IMR-90 (cell line): ENCODE results near the gene TNFRSF11A. TPM values are rescaled to one million over a fixed set of nuclear protein-coding genes. Genes with fewer than 3 reads are reported as not detected.

Source experiments
- ATAC-seq: fragments of 200-7000 bp; cut with Tn5 transposase; 2 replicates; pipeline ENCODE4 v1.9.1; 2020; ENCODE audit warnings: low read depth, mild to moderate bottlenecking, moderate library complexity
- BruUV-seq: library from RNA; stranded (reverse); fragments of 400-500 nt; replicated peaks from 2 replicates; lab custom pipeline; 2021; lab: Mats Ljungman, UMichigan
- CTCF ChIA-PET: fragments of 300-600 bp; formaldehyde crosslinking; extraction: SDS; loops from one replicate; lab custom pipeline; 2021; ENCODE audit warnings: antibody characterized with exemption; lab: Yijun Ruan, JAX
- POLR2A ChIA-PET: fragments of 300-600 bp; sonication (Branson Sonifier 250); formaldehyde crosslinking; loops from one replicate; lab custom pipeline; 2022; ENCODE audit warnings: antibody characterized with exemption; ENCODE audit not compliant: unreplicated experiment; lab: Charles Lee
- DNase-seq: peaks from one replicate; pipeline ENCODE4 v3.0.0; 2013
- H2AFZ ChIP-seq: replicated peaks from 2 replicates; pipeline ENCODE3; 2013; ENCODE audit warnings: low read length, mild to moderate bottlenecking; ENCODE audit not compliant: poor library complexity
- H2AK5ac ChIP-seq: 2 replicates; pipeline ENCODE4 v1.6.1; 2013; ENCODE audit warnings: low read depth, low read length, inconsistent platforms
- H2AK9ac ChIP-seq: replicated peaks from 2 replicates; pipeline ENCODE3; 2013; ENCODE audit warnings: mild to moderate bottlenecking, low read depth, low read length, moderate library complexity; ENCODE audit not compliant: poor library complexity
- H2BK120ac ChIP-seq: 2 replicates; pipeline ENCODE4 v1.6.1; 2013; ENCODE audit warnings: low read depth, low read length, inconsistent platforms
- H2BK15ac ChIP-seq: 3 replicates; pipeline ENCODE4 v1.6.1; 2013; ENCODE audit warnings: low read depth, low read length, inconsistent platforms
- H2BK20ac ChIP-seq: 2 replicates; pipeline ENCODE4 v1.6.1; 2013; ENCODE audit warnings: low read depth, mild to moderate bottlenecking, inconsistent platforms, low read length, moderate library complexity
- H2BK5ac ChIP-seq: 2 replicates; pipeline ENCODE4 v1.6.1; 2013; ENCODE audit warnings: mild to moderate bottlenecking, low read depth, low read length, inconsistent platforms; ENCODE audit not compliant: poor library complexity, severe bottlenecking
- H3K14ac ChIP-seq: replicated peaks from 2 replicates; pipeline ENCODE4 v1.6.1; 2013; ENCODE audit warnings: low read depth, low read length, inconsistent platforms
- H3K18ac ChIP-seq: 2 replicates; pipeline ENCODE4 v1.6.1; 2013; ENCODE audit warnings: low read depth, low read length, control low read depth
- H3K23ac ChIP-seq: 2 replicates; pipeline ENCODE4 v1.6.1; 2013; ENCODE audit warnings: low read depth, low read length, inconsistent platforms
- H3K27ac ChIP-seq: 2 replicates; pipeline ENCODE4 v1.5.1; 2013; ENCODE audit warnings: mild to moderate bottlenecking, control low read depth, low read length; ENCODE audit not compliant: insufficient read depth
- H3K27me3 ChIP-seq: 2 replicates; pipeline ENCODE4 v1.6.1; 2013; ENCODE audit warnings: low read length; ENCODE audit not compliant: control insufficient read depth, insufficient read depth
- H3K36me3 ChIP-seq: 2 replicates; pipeline ENCODE4 v1.6.1; 2013; ENCODE audit warnings: low read length, mixed read lengths; ENCODE audit not compliant: control insufficient read depth, insufficient read depth
- H3K4ac ChIP-seq: 2 replicates; pipeline ENCODE4 v1.6.1; 2013; ENCODE audit warnings: low read depth, low read length, inconsistent platforms
- H3K4me1 ChIP-seq: 2 replicates; pipeline ENCODE4 v1.6.1; 2013; ENCODE audit warnings: low read length, mixed read lengths; ENCODE audit not compliant: control insufficient read depth, insufficient read depth
- H3K4me2 ChIP-seq: 2 replicates; pipeline ENCODE4 v1.6.1; 2013; ENCODE audit warnings: low read depth, mild to moderate bottlenecking, control low read depth, low read length, moderate library complexity
- H3K4me3 ChIP-seq: 2 replicates; pipeline ENCODE4 v1.5.1; 2013; ENCODE audit warnings: low read depth, mild to moderate bottlenecking, control low read depth, low read length, moderate library complexity; ENCODE audit not compliant: insufficient read depth
- H3K56ac ChIP-seq: 2 replicates; pipeline ENCODE4 v1.6.1; 2013; ENCODE audit warnings: low read length, inconsistent platforms; ENCODE audit not compliant: insufficient read depth; ENCODE audit errors: extremely low read depth
- H3K79me1 ChIP-seq, 2 experiments: 2 replicates each; pipeline ENCODE4 v1.6.1; 2013; ENCODE audit warnings: low read length in 2 of 2, inconsistent platforms in 1 of 2, low read depth in 1 of 2
- H3K9ac ChIP-seq: 2 replicates; pipeline ENCODE4 v1.6.1; 2013; ENCODE audit warnings: low read depth, low read length, control low read depth
- H3K9me1 ChIP-seq: 2 replicates; pipeline ENCODE4 v1.6.1; 2013; ENCODE audit warnings: low read length, inconsistent platforms; ENCODE audit not compliant: insufficient read depth
- H3K9me3 ChIP-seq: 2 replicates; pipeline ENCODE4 v1.6.1; 2013; ENCODE audit warnings: low read length; ENCODE audit not compliant: control insufficient read depth, insufficient read depth
- H4K20me1 ChIP-seq: 2 replicates; pipeline ENCODE4 v1.6.1; 2013; ENCODE audit warnings: low read length, inconsistent platforms; ENCODE audit not compliant: insufficient read depth
- H4K5ac ChIP-seq: 2 replicates; pipeline ENCODE4 v1.6.1; 2013; ENCODE audit warnings: mild to moderate bottlenecking, low read depth, low read length, control low read depth
- H4K8ac ChIP-seq, 2 experiments: 2 replicates each; pipeline ENCODE4 v1.6.1; 2013; ENCODE audit warnings: low read depth in 2 of 2, low read length in 2 of 2, control low read depth in 1 of 2, inconsistent platforms in 1 of 2
- H4K91ac ChIP-seq: 2 replicates; pipeline ENCODE4 v1.6.1; 2013; ENCODE audit warnings: low read depth, low read length, inconsistent platforms; ENCODE audit not compliant: insufficient read depth
- CEBPB ChIP-seq: IDR thresholded peaks from 2 replicates; pipeline ENCODE4 v1.6.1; 2012; ENCODE audit warnings: low read depth, low read length, improper control_type of control experiment
- CHD1 ChIP-seq: IDR thresholded peaks from 2 replicates; pipeline ENCODE4 v1.6.1; 2012; ENCODE audit warnings: low read depth, low read length, improper control_type of control experiment
- FOS ChIP-seq: fragments of 150-350 bp; IDR thresholded peaks from 2 replicates; pipeline ENCODE4 v1.6.1; 2016; ENCODE audit warnings: low read depth, low read length
- MAFK ChIP-seq: IDR thresholded peaks from 2 replicates; pipeline ENCODE4 v1.6.1; 2012; ENCODE audit warnings: low read depth, low read length, improper control_type of control experiment
- POLR2A ChIP-seq: IDR thresholded peaks from 2 replicates; pipeline ENCODE4 v1.6.1; 2012; ENCODE audit warnings: mild to moderate bottlenecking, low read depth, low read length
- RAD21 ChIP-seq: IDR thresholded peaks from 2 replicates; pipeline ENCODE4 v1.6.1; 2012; ENCODE audit warnings: low read length, improper control_type of control experiment
- RCOR1 ChIP-seq: IDR thresholded peaks from 2 replicates; pipeline ENCODE4 v1.6.1; 2012; ENCODE audit warnings: mild to moderate bottlenecking, low read length, improper control_type of control experiment; ENCODE audit not compliant: insufficient replicate concordance
- SMC3 ChIP-seq: fragments of 150-350 bp; IDR thresholded peaks from 2 replicates; pipeline ENCODE4 v1.6.1; 2016; ENCODE audit warnings: low read depth, mild to moderate bottlenecking, antibody characterized with exemption, low read length, moderate library complexity
- WGBS, 2 experiments: methylation state at CpG; one replicate each; pipeline versions ENCODE4 v1.1.5 to v1.1.7; 2013; ENCODE audit warnings: missing lambda C conversion rate in 2 of 2; ENCODE audit not compliant: insufficient read length in 1 of 2; ENCODE audit errors: extremely low coverage in 2 of 2; 5-methylcytosine and 5-hydroxymethylcytosine counted together
- dilution Hi-C: fragments of 300-500 bp; cut with HindIII; formaldehyde crosslinking; loops from one replicate; pipeline ENCODE4 v1.14.3; 2018; ENCODE audit warnings: low sequenced_read_pairs; ENCODE audit not compliant: unreplicated experiment
- in situ Hi-C: fragments of 300-500 bp; cut with MboI; formaldehyde crosslinking; loops from 3 replicates; pipeline ENCODE4 v1.14.3; 2019; ENCODE audit warnings: low sequenced_read_pairs, inconsistent platforms, mixed read lengths
- intact Hi-C: fragments of 100-400 bp; cut with micrococcal nuclease; formaldehyde crosslinking; loops from 2 replicates; pipeline ENCODE4 v1.10.0; 2022
- polyA plus RNA-seq, 3 experiments: library from polyadenylated mRNA; depleted of rRNA; stranded (reverse); fragments of >200 nt; gene quantifications; 2 replicates each; pipeline ENCODE4 v1.2.3, GENCODE V29; 2012; ENCODE audit warnings: low replicate concordance in 1 of 3
- total RNA-seq: library from RNA; depleted of rRNA; stranded (reverse); fragments of >200 nt; gene quantifications from 2 replicates; pipeline ENCODE4 v1.2.3, GENCODE V29; 2012
- TF ChIP-seq, protein P1 (sequence below): fragments of 150-350 bp; IDR thresholded peaks from 2 replicates; pipeline ENCODE4 v1.6.1; 2016; ENCODE audit warnings: low read depth, mild to moderate bottlenecking, low read length, moderate library complexity, borderline replicate concordance
- TF ChIP-seq, protein P2 (sequence below): conservative IDR thresholded peaks from 2 replicates; pipeline ENCODE4 v1.5.1; 2012; ENCODE audit warnings: mild to moderate bottlenecking, low read depth, low read length, improper control_type of control experiment
- TF ChIP-seq, protein P3 (sequence below): fragments of 150-350 bp; IDR thresholded peaks from 2 replicates; pipeline ENCODE4 v1.6.1; 2017; ENCODE audit warnings: mild to moderate bottlenecking, antibody characterized with exemption, low read length, low read depth

The TNFRSF11A gene
- total and polyA plus RNA-seq, 2 of the 4 experiments (the other 2 are of a cell fraction), result under 0.01 TPM; not detected in 1

DNA sequence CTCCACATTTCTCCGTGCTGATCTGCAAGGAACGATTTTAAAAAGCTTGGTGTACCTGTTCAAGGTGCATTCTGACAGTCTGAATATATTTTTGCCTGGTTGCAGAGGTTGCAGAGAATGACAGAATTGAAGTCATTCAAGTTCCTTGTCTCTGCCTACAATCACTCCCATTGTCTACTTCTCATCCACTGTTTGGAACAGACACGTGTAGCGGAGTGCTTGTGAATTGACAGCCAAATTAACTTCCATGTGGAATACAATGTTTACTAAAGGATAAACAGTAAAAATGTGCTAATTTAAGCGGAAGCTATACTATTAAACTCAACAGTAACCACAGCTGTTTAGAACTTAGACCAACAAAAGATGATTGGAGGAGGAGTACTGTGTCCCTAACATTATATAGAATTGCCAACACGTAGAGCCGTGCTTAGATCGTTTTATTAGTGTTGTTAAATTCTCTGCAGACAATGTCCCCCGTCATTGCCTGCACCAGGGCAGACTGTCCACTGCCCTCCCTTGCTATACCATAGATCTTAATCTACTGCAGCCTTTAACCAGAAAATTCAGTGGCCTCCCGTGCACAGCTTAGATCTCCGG lies 110.4 kb downstream of the TNFRSF11A start:
- Histone ChIP-seq H3K4me3 (no peak overlapping the region), H3K23ac (no peak overlapping the region), H3K56ac (no peak overlapping the region), H3K79me1 (no peaks in the 10 kb centered on the region), H3K27me3 (peaks cover 28% of the 10 kb centered on the region), H3K9me1 (no peaks in the 10 kb centered on the region), H2BK120ac (no peak overlapping the region), H4K20me1 (no peaks in the 10 kb centered on the region), H2AK5ac (no peak overlapping the region), H4K8ac (no peak overlapping the region), H3K36me3 (no peaks in the 10 kb centered on the region), H3K14ac (no peak overlapping the region), H4K5ac (no peak overlapping the region), H3K4me2 (no peak overlapping the region), H2AK9ac (no peak overlapping the region), H2BK5ac (no peak overlapping the region), H3K4ac (no peak overlapping the region), H3K4me1 (peaks cover 4% of the 10 kb centered on the region), H3K27ac (no peak overlapping the region), H3K18ac (no peak overlapping the region), H3K9me3 (no peaks in the 10 kb centered on the region), H2BK15ac (no peak overlapping the region), H2AFZ (no peak overlapping the region), H3K9ac (no peak overlapping the region), H2BK20ac (no peak overlapping the region), H4K91ac (no peak overlapping the region)
- dilution Hi-C loops (no loop called here), in situ Hi-C loops (no loop called here), intact Hi-C loops (no loop called here)
- ChIA-PET POLR2A (no interaction called here), CTCF (interaction anchor here (1.1 kb wide), 1 partner anchor 10 kb away, joined by 3 read pairs; no protein-coding TSS in a partner anchor)
- ATAC-seq (no peak; the same call in 1 of the 2 replicates), DNase-seq (no peak)
- no CpG with 5 or more reads among the region's 11 CpGs for WGBS, 2 experiments
- no TSS peak for BruUV-seq
- TF ChIP-seq RCOR1 (no peak), MAFK (no peak), RAD21 (no peak), CEBPB (no peak), POLR2A (no peak), FOS (no peak), CHD1 (no peak), SMC3 (no peak)
- TF ChIP-seq, protein P1, sequence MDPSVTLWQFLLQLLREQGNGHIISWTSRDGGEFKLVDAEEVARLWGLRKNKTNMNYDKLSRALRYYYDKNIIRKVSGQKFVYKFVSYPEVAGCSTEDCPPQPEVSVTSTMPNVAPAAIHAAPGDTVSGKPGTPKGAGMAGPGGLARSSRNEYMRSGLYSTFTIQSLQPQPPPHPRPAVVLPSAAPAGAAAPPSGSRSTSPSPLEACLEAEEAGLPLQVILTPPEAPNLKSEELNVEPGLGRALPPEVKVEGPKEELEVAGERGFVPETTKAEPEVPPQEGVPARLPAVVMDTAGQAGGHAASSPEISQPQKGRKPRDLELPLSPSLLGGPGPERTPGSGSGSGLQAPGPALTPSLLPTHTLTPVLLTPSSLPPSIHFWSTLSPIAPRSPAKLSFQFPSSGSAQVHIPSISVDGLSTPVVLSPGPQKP, result no peak
- TF ChIP-seq, protein P2, sequence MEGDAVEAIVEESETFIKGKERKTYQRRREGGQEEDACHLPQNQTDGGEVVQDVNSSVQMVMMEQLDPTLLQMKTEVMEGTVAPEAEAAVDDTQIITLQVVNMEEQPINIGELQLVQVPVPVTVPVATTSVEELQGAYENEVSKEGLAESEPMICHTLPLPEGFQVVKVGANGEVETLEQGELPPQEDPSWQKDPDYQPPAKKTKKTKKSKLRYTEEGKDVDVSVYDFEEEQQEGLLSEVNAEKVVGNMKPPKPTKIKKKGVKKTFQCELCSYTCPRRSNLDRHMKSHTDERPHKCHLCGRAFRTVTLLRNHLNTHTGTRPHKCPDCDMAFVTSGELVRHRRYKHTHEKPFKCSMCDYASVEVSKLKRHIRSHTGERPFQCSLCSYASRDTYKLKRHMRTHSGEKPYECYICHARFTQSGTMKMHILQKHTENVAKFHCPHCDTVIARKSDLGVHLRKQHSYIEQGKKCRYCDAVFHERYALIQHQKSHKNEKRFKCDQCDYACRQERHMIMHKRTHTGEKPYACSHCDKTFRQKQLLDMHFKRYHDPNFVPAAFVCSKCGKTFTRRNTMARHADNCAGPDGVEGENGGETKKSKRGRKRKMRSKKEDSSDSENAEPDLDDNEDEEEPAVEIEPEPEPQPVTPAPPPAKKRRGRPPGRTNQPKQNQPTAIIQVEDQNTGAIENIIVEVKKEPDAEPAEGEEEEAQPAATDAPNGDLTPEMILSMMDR, result no peak
- TF ChIP-seq, protein P3, sequence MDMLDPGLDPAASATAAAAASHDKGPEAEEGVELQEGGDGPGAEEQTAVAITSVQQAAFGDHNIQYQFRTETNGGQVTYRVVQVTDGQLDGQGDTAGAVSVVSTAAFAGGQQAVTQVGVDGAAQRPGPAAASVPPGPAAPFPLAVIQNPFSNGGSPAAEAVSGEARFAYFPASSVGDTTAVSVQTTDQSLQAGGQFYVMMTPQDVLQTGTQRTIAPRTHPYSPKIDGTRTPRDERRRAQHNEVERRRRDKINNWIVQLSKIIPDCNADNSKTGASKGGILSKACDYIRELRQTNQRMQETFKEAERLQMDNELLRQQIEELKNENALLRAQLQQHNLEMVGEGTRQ, result no peak
